Esophagus squamous epithelium (tissue), 4 donors: ENCODE measurements around the gene EDAR.

Experiments
- POLR2A ChIP-seq, 4 donors: fragments of 450-650 bp; IDR thresholded peaks; one replicate each; pipeline ENCODE4 v1.6.1; 2017; ENCODE audit warnings: antibody characterized with exemption in 4 of 4, mild to moderate bottlenecking in 4 of 4, moderate library complexity in 3 of 4
- TF ChIP-seq, protein P1 (sequence below), 6 experiments: fragments of 450-650 bp in 4 of 6; fragments of 200-600 bp in 2 of 6; sonication (generic) in 2 of 6; IDR thresholded peaks; one replicate each; pipeline ENCODE4 v1.5.1; 2016 to 2019; ENCODE audit warnings: antibody characterized with exemption in 6 of 6, mild to moderate bottlenecking in 4 of 6, moderate library complexity in 4 of 6

DNA sequence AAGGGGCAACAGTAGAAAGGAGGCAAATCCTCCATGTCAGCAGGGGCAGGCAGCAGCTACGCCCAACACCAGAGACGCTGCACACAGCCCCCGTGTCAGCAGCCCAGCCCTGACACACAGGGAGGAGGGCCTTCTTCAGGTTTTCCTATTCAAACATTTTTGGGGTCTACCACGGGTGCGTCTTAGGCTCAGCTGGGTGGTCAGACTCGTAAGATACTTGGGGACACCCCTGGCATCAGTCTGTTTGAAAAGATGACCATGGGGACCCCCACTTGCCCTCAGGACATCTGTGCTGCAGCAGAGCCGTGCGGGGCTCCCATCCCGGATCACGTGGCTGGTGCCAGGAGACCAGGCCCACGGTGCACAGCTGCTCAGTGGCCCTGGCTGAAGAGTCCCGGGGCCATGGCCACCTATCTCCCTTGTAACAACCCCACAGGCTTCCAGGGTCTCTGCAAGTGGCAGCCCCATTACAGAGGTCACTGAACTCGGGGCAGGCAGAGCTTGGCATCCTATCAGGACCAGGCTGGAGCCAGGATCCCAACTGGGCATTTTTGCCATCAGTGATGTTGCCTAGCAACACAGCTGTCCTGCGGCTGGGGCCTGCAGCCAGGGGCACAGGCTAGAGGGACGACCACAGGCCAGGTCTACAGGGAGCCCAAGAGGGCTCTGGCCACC lies 82.5 kb downstream of the EDAR start:
- TF ChIP-seq, protein P1, sequence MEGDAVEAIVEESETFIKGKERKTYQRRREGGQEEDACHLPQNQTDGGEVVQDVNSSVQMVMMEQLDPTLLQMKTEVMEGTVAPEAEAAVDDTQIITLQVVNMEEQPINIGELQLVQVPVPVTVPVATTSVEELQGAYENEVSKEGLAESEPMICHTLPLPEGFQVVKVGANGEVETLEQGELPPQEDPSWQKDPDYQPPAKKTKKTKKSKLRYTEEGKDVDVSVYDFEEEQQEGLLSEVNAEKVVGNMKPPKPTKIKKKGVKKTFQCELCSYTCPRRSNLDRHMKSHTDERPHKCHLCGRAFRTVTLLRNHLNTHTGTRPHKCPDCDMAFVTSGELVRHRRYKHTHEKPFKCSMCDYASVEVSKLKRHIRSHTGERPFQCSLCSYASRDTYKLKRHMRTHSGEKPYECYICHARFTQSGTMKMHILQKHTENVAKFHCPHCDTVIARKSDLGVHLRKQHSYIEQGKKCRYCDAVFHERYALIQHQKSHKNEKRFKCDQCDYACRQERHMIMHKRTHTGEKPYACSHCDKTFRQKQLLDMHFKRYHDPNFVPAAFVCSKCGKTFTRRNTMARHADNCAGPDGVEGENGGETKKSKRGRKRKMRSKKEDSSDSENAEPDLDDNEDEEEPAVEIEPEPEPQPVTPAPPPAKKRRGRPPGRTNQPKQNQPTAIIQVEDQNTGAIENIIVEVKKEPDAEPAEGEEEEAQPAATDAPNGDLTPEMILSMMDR (IDR thresholded peaks at IDR 0.05), result no peak
- TF ChIP-seq POLR2A (IDR thresholded peaks at IDR 0.05), result no peak
